Activated B cell treated with CpG ODN at 0.5 μM for 24 hours (primary cell): ENCODE results near the gene GRID2. TPM values are rescaled to one million over a fixed set of nuclear protein-coding genes. Genes with fewer than 3 reads are reported as not detected.

ENCODE experiments used
- ATAC-seq: fragments of 200-7000 bp; cut with Tn5 transposase; one replicate; pipeline ENCODE4 v1.10.0; 2021; ENCODE audit warnings: low read depth, mild to moderate bottlenecking, moderate library complexity
- CTCF ChIA-PET: fragments of 350-600 bp; sonication (Branson Sonifier 250); formaldehyde crosslinking; loops from one replicate; lab custom pipeline; 2021; ENCODE audit warnings: antibody characterized with exemption; lab: Charles Lee
- POLR2A ChIA-PET: fragments of 350-600 bp; sonication (Branson Sonifier 250); formaldehyde crosslinking; loops from one replicate; lab custom pipeline; 2021; ENCODE audit warnings: antibody characterized with exemption; lab: Charles Lee
- DNase-seq: peaks from one replicate; pipeline ENCODE4 v3.0.0; 2022
- H3K27ac Mint-ChIP-seq: one replicate; pipeline ENCODE4 v1.8.0; 2020; ENCODE audit warnings: mixed read lengths
- H3K27me3 Mint-ChIP-seq: one replicate; pipeline ENCODE4 v1.8.0; 2021; ENCODE audit warnings: mixed read lengths
- H3K36me3 Mint-ChIP-seq: one replicate; pipeline ENCODE4 v1.8.0; 2021; ENCODE audit warnings: low read depth, mixed read lengths
- H3K4me1 Mint-ChIP-seq: one replicate; pipeline ENCODE4 v1.8.0; 2021; ENCODE audit warnings: mixed read lengths
- H3K4me3 Mint-ChIP-seq: one replicate; pipeline ENCODE4 v1.8.0; 2020; ENCODE audit warnings: mild to moderate bottlenecking, mixed read lengths
- H3K9me3 Mint-ChIP-seq: one replicate; pipeline ENCODE4 v1.8.0; 2020; ENCODE audit warnings: mixed read lengths
- intact Hi-C: fragments of 100-400 bp; cut with micrococcal nuclease; formaldehyde crosslinking; loops from one replicate; pipeline ENCODE4 v1.15.1; 2024
- total RNA-seq: library from RNA; stranded (reverse); gene quantifications from 2 replicates; pipeline ENCODE4 v1.2.3, GENCODE V29; 2022
- TF ChIP-seq, protein P1 (sequence below): fragments of 200-600 bp; IDR thresholded peaks from one replicate; pipeline ENCODE4 v1.8.0; 2022; ENCODE audit warnings: antibody characterized with exemption, mild to moderate bottlenecking

The GRID2 gene
- total RNA-seq, 1 donor from 2014 or later = not detected

- DNase-seq (no peak), ATAC-seq (no peak)
- Mint-ChIP-seq H3K4me1 (no peaks in the 10 kb centered on the region), H3K36me3 (no peaks in the 10 kb centered on the region), H3K27ac (no peak overlapping the region), H3K4me3 (no peak overlapping the region), H3K27me3 (no peaks in the 10 kb centered on the region), H3K9me3 (no peaks in the 10 kb centered on the region)
- intact Hi-C loops = no loop called here
- POLR2A ChIA-PET = no interaction called here
- TF ChIP-seq, protein P1, sequence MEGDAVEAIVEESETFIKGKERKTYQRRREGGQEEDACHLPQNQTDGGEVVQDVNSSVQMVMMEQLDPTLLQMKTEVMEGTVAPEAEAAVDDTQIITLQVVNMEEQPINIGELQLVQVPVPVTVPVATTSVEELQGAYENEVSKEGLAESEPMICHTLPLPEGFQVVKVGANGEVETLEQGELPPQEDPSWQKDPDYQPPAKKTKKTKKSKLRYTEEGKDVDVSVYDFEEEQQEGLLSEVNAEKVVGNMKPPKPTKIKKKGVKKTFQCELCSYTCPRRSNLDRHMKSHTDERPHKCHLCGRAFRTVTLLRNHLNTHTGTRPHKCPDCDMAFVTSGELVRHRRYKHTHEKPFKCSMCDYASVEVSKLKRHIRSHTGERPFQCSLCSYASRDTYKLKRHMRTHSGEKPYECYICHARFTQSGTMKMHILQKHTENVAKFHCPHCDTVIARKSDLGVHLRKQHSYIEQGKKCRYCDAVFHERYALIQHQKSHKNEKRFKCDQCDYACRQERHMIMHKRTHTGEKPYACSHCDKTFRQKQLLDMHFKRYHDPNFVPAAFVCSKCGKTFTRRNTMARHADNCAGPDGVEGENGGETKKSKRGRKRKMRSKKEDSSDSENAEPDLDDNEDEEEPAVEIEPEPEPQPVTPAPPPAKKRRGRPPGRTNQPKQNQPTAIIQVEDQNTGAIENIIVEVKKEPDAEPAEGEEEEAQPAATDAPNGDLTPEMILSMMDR = no peak
- CTCF ChIA-PET = no interaction called here
Measured at GRCh38 chr4:93201471-93202096, 897.8 kb downstream of the GRID2 start.

DNA sequence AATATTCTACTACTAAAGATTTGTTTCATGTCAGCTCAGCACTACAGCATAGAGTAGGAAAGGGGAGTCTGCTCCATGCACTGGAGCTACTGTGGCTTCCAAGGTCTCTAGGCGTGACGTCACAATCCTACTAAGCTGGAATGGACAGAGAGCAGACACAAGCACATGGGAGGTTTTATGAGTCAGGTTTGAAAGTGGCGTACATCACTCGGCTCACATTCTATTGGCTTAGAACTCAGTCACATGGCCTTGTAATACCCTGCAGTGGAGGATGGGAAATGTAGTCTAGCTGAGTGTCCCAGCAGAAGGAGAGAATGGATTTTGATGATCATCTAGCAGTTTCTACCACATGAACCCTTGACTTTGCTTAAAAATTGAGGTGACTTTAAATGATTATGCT, 899.9 kb downstream of the GRID2 start:
- no peak overlapping the region for H3K4me3 Mint-ChIP-seq
- ChIA-PET CTCF (no interaction called here), POLR2A (no interaction called here)
- H3K27me3 Mint-ChIP-seq = no peaks in the 10 kb centered on the region
- TF ChIP-seq, protein P1 = no peak
- H3K27ac Mint-ChIP-seq = no peak overlapping the region
- H3K36me3 Mint-ChIP-seq = no peaks in the 10 kb centered on the region
- ATAC-seq (no peak), DNase-seq (no peak)
- H3K9me3 Mint-ChIP-seq = no peaks in the 10 kb centered on the region
- H3K4me1 Mint-ChIP-seq = no peaks in the 10 kb centered on the region
- intact Hi-C loops = no loop called here

DNA sequence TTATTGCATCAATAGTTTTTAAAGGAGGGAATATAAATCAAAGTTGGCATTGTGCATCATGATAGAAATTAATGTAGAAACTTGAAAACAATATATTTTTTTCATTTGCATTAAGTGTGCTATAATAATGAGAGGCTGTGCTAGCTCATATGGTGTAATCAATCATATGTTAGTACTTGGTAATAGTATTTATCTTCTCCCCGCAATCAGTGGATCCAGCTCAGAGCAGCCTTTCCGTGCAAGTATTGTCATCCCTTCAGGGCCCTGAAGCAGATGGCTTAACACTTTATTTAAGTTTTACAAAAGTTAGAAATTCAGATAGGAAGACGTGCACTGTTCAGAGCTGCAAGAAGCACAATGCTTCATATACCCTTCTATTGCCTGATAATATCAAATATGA, 908.5 kb downstream of the GRID2 start:
- H3K27ac Mint-ChIP-seq = no peak overlapping the region
- no peaks in the 10 kb centered on the region for H3K4me1 Mint-ChIP-seq
- intact Hi-C loops = no loop called here
- TF ChIP-seq, protein P1 = no peak
- H3K36me3 Mint-ChIP-seq = no peaks in the 10 kb centered on the region
- DNase-seq (no peak), ATAC-seq (no peak)
- no peaks in the 10 kb centered on the region for H3K9me3 Mint-ChIP-seq
- POLR2A ChIA-PET = no interaction called here
- no peaks in the 10 kb centered on the region for H3K27me3 Mint-ChIP-seq
- CTCF ChIA-PET = no interaction called here
- no peak overlapping the region for H3K4me3 Mint-ChIP-seq

DNA sequence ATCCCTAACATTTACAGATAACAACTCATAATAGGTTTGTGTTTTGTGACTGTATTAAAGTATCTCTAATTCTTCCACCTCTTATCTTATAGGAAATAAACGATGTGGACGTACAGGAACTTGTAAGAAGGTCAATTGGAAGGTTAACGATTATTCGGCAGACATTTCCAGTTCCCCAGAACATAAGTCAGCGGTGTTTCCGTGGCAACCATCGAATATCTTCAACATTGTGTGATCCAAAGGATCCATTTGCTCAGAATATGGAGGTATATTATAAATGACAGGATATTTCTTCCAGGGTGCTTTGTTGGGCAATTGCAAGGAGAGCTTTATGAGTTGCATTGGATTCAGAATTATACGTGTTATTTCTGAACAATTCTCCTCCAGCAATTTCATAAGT, 912.9 kb downstream of the GRID2 start:
- TF ChIP-seq, protein P1 = no peak
- no peaks in the 10 kb centered on the region for H3K4me1 Mint-ChIP-seq
- CTCF ChIA-PET = no interaction called here
- ATAC-seq (no peak), DNase-seq (no peak)
- POLR2A ChIA-PET = no interaction called here
- H3K9me3 Mint-ChIP-seq = no peaks in the 10 kb centered on the region
- H3K27me3 Mint-ChIP-seq = no peaks in the 10 kb centered on the region
- intact Hi-C loops = no loop called here
- no peaks in the 10 kb centered on the region for H3K36me3 Mint-ChIP-seq
- no peak overlapping the region for H3K4me3 Mint-ChIP-seq
- no peak overlapping the region for H3K27ac Mint-ChIP-seq

- Mint-ChIP-seq H3K27me3 (no peaks in the 10 kb centered on the region), H3K4me3 (no peak overlapping the region), H3K27ac (no peak overlapping the region), H3K4me1 (no peaks in the 10 kb centered on the region), H3K36me3 (no peaks in the 10 kb centered on the region), H3K9me3 (no peaks in the 10 kb centered on the region)
- intact Hi-C loops = no loop called here
- no peak for DNase-seq
- ChIA-PET CTCF (no interaction called here), POLR2A (no interaction called here)
- TF ChIP-seq, protein P1 = no peak
- ATAC-seq = no peak
Measured at GRCh38 chr4:93217431-93217830, 913.7 kb downstream of the GRID2 start.
